Stimulated activated CD8-positive, alpha-beta memory T cell treated with anti-CD3 and anti-CD28 coated beads, Interleukin-15, amount 100 ng/mL, for 1 hour (primary cell): Measurements from ENCODE around the gene CERS1.

Source experiments
- DNase-seq: peaks from one replicate; pipeline ENCODE4 v3.0.0-alpha.2; 2020; ENCODE audit warnings: low read depth

Gene CERS1

DNA sequence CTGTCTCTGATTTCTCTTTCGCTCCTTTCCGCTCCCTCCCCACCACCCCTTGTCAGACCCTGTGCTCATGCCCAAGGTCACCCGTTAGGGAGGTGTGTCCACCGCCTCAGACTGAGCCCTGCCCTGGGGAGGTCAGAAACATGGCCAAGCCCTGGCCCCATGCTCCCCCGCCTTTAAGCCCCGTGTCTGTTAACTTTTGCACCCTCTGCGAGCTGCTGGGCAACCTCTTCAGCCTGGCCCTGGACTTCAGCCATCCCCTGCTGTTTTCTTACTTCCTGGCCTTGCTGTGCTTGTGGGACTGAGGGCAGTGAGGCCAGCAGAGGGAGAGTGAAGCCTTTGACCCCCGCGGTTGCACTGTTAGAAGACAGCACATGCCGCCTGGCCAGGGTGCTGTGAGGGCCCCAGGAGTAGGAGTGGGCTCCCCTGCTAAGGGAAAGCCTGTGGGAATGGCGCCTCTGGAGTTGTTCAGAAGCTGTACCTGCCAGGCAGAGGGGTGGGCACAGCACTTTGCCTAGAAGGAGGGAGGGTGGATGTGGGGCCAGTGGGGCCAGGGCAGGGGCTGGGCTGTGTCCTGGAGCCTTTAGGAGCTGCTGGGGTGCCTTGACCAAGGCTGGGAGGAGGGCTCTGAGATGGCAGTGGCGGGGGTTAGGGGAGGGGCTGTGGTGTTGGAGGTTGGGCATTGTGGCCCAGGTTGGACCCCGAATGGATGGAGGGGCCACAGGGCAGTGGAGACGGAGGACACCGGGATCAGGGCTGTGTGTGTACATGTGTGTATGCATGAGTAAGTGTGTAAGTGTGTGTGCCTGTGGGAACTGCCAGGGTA is 56.3 kb downstream of the CERS1 start:
- no peak for DNase-seq

DNA sequence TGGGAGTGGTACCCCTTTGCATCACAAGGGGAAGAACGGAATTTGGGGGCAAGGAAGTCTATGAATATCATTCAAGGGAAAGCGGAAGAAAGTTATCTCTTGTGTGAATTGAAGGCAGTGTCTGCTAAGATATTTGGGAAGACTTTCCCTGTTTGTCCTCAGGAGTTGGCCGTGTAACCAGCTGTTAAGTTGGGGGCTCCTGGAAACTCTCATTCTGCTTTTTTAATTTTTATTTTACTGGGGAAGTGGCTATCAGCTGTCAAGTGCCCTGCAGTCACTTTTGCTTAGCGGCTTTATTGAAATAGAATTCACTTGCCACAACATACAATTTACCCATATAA is 61.3 kb downstream of the CERS1 start:
- DNase-seq = no peak

- no peak for DNase-seq
Observed at GRCh38 chr19:18833849-18834643, 61.9 kb downstream of the CERS1 start.

GRCh38 chr19:18833141-18833476 is 62.8 kb downstream of the CERS1 start:
- DNase-seq = no peak

DNA sequence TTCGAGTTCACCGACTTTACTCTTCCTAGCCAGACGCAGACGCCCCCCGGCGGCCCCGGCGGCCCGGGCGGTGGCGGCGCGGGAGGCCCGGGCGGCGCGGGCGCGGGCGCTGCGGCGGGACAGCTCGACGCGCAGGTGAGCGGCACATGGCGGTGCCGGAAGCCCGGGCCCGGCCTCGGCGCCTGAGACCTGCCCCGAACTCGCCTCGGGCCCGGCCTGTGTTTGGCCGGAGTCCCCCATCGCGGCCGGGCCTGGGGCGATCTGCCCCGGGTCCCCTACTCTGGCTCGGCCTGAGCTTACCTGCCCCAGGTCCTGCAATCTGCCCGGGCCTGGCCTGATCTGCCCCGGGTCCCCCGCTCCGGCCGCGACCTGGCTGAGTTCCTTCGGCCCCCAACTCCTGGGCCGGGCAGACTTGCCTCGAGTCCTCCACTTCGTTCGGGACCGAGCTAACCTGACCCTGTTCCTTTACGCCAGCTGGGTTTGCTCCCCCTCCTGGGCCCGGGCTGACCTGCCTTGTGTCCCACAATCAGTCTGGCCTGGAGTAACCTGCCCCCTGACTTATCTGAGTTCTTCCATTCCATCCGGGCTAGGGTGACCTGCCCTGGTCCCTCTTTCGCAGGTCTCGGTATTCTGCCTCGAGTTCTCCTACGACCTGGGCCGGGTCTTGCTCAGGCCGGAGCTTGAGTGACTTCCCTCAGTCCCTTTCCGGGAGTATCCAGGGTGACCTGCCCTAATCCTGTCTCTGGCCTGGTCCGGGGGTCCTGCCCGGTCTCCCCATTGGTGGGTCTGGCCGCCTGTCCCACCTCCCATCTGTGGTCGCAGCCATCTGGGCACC is 63.4 kb downstream of the CERS1 start:
- no peak for DNase-seq

- peak; percentile 91 for DNase-seq
Observed at GRCh38 chr19:18831524-18832305, 64.2 kb downstream of the CERS1 start, which contains the start of gene UPF1. Gene UPF1, plus strand, starts transcription at chr19:18831959. Its CDS starts 251 bp downstream, at chr19:18832210.

DNA sequence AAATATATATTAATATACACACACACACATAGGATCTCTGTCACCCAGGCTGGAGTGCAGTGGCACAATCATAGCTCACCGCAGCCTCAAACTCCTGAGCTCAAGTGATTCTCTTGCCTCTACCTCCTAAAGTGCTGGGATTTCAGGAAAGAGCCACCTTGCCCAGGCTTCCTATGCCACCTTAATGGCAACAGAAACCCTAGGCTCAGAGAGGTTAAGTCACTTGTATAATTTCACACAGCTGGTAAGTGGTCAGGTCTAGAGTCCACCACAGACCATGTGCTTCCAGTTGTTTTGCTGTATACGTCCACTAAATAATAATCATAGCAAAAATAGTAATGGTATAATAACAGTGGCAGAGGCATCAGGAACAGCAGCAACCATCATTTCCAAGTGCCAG is 65.5 kb downstream of the CERS1 start:
- DNase-seq = no peak

- DNase-seq = no peak
Observed at GRCh38 chr19:18828786-18829185, 67.2 kb downstream of the CERS1 start.
